ENCODE measurements around the gene C2orf76. TPM values are rescaled to one million over a fixed set of nuclear protein-coding genes. Genes with fewer than 3 reads are reported as not detected.

C2orf76 gene
- total RNA-seq, 2 donors from 2014 or later: 9.9 to 11.5 TPM

DNA sequence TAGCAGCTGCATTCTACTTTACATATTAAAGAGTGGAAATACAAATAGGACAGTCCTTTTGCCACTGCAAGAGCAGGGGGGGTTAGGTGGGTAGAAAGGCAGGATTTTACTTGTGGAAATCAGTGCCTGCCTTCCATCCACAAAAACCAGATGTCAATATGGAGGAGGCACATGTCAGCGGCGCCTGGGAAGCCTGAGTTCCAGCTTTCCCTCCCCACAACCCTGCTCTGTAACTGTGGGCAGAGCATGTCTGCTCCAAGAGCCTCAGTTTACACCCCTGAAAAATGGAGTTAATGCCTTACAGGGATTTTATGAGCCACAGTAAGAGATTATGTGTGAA is 110.1 kb downstream of the C2orf76 start:
- ATAC-seq (no peak), DNase-seq (no peak)
- intact Hi-C loops (cut with DNase I): no loop called here

- no peak for DNase-seq
- ATAC-seq: peak in 1 of 2 donors; percentile 43
- intact Hi-C loops (cut with DNase I): no loop called here
These were observed 110.7 kb downstream of the C2orf76 start for GRCh38 chr2:119255760-119256581.

- DNase-seq: no peak
- ATAC-seq: no peak
- intact Hi-C loops (cut with DNase I): no loop called here
These were observed 112.0 kb downstream of the C2orf76 start for GRCh38 chr2:119254601-119255080.

DNA sequence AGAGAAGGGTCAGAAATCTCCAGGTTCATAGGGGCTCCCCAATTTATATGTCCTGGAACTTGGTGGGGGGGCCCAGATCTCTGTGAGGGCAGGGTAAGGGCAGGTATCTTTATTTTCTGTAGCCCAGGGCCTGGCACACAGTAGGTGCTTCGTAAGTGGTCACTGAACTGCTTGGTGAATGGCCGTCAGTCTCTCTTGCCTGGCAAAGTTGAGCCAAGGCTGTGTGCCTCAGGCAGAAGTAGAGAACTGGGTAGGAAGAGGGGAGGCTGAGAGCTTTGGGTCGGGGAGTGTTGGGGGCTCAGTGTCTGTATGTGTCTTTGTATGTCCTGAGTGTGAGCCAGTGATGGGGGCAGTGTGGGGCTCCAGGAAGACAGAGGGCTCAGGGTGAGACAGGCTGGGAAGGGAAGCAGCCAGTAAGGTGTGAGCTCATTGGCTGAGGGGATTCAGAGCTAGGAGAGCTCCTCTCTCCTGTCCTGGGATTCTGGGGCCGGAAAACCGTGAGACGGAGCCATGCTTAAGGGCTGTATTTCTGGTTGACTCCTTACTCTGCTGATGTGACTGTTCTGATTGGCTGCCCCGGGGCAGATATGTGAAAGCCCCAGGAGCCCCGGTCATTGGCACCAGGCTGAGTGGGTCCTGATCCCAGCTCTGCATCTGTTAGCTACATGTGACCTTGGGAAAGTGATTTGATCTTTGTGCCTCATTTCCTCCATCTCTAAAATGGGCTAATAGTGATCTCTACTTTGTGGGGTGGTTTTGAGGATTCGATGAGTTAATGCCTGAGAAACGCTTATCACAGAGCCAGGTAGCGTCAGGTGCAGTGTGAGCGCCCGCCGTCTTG is 112.7 kb downstream of the C2orf76 start:
- DNase-seq (no peak), ATAC-seq (no peak)
- intact Hi-C loops (cut with DNase I): no loop called here

DNA sequence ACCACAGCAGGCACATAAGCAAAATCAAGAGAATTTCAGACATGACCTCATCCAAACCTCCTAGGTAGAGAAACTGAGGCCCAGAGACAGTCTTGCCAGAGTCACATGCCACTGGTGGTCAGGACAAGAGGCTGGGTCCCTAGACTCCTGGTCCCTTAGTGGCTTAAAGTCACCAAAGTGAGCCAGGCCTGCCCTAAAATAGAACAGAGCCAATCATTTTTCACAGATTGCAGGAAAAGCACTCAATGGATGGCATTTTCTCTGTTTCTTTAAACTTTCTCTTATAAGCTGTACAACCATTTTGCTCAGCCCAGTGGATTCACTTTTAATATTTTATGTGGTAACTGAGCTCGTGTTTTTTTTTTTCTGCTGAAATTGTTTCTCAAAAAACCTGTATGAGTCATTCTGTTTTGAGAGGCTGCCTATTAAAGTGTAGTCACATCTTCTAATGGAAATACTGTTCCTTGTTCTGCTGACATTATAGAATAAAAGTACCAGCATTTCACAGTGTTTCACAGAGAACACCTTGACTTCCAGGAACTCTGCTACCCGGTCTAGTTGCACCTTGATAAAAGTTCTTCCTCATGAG is 113.4 kb downstream of the C2orf76 start:
- DNase-seq: no peak
- no peak for ATAC-seq
- intact Hi-C loops (cut with DNase I): no loop called here

Other genes starting within 250 kb of the C2orf76 start
- not detected for gene C1QL2, start 208.1 kb downstream of the C2orf76 start, total RNA-seq
- gene STEAP3, start 143.0 kb downstream of the C2orf76 start, total RNA-seq: 10 to 100 TPM in 1 of 2 donors, 1 to 10 TPM in 1; 7.7 to 11.2 TPM
- gene DBI, start 143 bp upstream of the C2orf76 start, total RNA-seq: 100 to 1,000 TPM; 172 to 227 TPM
- 10 to 100 TPM in 1 of 2 donors, 1 to 10 TPM in 1; 6.1 to 16.4 TPM for gene TMEM37, start 65.0 kb upstream of the C2orf76 start, total RNA-seq
- gene SCTR, start 157.6 kb upstream of the C2orf76 start, total RNA-seq: under 1 TPM in 1 of 2 donors, not detected in 1; 0.32 TPM
- under 1 TPM; 0.91 to 0.97 TPM for gene CFAP221, start 177.6 kb upstream of the C2orf76 start, total RNA-seq

Measured in left cardiac atrium (tissue), 4 donors.